Measurements from ENCODE around the gene COX6A2.

Gene COX6A2

GRCh38 chr16:31428279-31428597, at the start of gene COX6A2:
COX6A2 (minus strand) TSS chr16:31428360; CDS start chr16:31428325, 35 bp downstream.
- Mint-ChIP-seq H3K36me3 (ENCODE audit: low read depth) (peaks cover 1% of the 10 kb centered on the region), H3K27ac (peak within 1 kb of the TSS; percentile 55), H3K9me3 (peaks cover 5% of the 10 kb centered on the region), H3K4me3 (peak within 1 kb of the TSS; percentile 51), H3K4me1 (ENCODE audit: low read depth) (peaks cover 16% of the 10 kb centered on the region), H3K27me3 (ENCODE audit: low read depth) (peaks cover 4% of the 10 kb centered on the region)

DNA sequence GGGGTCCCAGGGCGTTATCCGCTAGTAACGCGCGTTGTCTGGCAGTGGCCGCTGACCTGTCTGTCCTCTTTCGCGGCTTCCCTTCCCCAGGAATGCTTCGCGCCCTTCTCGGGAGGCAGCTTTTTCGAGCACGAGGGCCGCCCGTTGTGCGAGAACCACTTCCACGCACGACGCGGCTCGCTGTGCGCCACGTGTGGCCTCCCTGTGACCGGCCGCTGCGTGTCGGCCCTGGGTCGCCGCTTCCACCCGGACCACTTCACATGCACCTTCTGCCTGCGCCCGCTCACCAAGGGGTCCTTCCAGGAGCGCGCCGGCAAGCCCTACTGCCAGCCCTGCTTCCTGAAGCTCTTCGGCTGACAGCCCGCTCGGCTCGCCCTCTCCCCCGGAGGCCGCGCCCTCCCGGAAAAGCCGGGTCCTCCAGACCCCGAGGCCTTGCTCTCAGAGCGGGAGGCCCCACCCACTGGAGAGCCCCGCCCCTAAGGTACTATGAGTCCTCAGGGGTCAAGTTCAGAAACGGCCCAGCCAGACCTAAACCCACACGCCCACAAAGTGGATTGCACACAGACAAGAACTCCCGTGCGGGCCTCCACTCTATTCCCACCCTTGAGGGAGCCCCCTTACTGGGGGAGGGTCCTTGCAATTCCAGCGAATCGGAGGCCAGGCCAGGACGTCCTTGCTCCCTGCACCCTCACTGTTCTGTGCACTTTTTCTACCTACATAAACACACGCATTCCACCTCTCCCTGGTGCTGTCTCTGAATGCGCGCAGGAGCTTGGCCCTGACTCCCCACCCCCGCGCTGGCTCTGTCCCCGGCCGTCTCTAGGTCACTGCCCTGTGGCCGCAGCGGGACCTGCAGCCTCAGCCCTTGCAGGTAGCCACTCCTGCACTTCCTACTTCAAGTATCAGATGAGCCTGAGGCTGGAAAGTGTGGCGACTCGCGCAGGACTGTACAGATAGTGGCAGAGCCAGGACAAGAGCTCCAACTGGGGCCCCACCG, 49.4 kb upstream of the COX6A2 start:
- Mint-ChIP-seq H3K36me3 (ENCODE audit: low read depth) (no peaks in the 10 kb centered on the region), H3K9me3 (no peaks in the 10 kb centered on the region), H3K4me3 (peak overlapping the region; percentile 69), H3K27me3 (ENCODE audit: low read depth) (peaks cover 55% of the 10 kb centered on the region), H3K4me1 (ENCODE audit: low read depth) (peaks cover 15% of the 10 kb centered on the region), H3K27ac (peak overlapping the region; percentile 15)

- Mint-ChIP-seq H3K9me3 (no peaks in the 10 kb centered on the region), H3K27me3 (ENCODE audit: low read depth) (peaks cover 56% of the 10 kb centered on the region)
Observed at GRCh38 chr16:31476303-31477219, 48.4 kb upstream of the COX6A2 start.

GRCh38 chr16:31475946-31476302, 47.8 kb upstream of the COX6A2 start:
- Mint-ChIP-seq H3K4me3 (peak overlapping the region; percentile 78), H3K4me1 (ENCODE audit: low read depth) (peaks cover 20% of the 10 kb centered on the region), H3K27ac (peak overlapping the region; percentile 41), H3K27me3 (ENCODE audit: low read depth) (peaks cover 62% of the 10 kb centered on the region), H3K9me3 (no peaks in the 10 kb centered on the region), H3K36me3 (ENCODE audit: low read depth) (no peaks in the 10 kb centered on the region)

More at GRCh38 chr16:31476303-31477219, 48.4 kb upstream of the COX6A2 start:
- Mint-ChIP-seq H3K4me1 (ENCODE audit: low read depth) (peaks cover 17% of the 10 kb centered on the region), H3K4me3 (peak overlapping the region; percentile 78), H3K27ac (peak overlapping the region; percentile 41), H3K36me3 (ENCODE audit: low read depth) (no peaks in the 10 kb centered on the region)

GRCh38 chr16:31474773-31475738, 46.9 kb upstream of the COX6A2 start:
- H3K4me3 Mint-ChIP-seq, result no peak overlapping the region
- H3K9me3 Mint-ChIP-seq, result no peaks in the 10 kb centered on the region
- H3K27me3 Mint-ChIP-seq (ENCODE audit: low read depth), result peaks cover 62% of the 10 kb centered on the region

DNA sequence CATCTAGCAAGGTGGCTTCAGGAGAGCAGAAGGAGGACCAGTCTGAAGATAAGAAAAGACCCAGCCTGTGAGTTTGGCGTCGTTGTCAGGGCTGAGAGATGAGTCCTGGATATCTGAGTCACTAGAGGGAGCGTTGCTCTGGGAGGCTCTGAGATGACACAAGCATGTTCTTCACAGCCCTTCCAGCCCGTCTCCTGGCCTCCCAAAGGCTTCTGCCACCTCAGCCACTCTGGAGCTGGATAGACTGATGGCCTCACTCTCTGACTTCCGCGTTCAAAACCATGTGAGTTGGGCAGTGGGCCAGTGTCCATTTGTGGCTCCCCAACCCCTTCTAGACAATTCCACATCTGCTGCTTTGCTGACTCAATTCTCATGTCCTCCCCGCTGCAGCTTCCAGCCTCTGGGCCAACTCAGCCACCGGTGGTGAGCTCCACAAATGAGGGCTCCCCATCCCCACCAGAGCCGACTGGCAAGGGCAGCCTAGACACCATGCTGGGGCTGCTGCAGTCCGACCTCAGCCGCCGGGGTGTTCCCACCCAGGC, 46.1 kb upstream of the COX6A2 start:
- Mint-ChIP-seq H3K4me3 (no peak overlapping the region), H3K27ac (no peak overlapping the region), H3K9me3 (no peaks in the 10 kb centered on the region), H3K27me3 (ENCODE audit: low read depth) (peaks cover 62% of the 10 kb centered on the region), H3K4me1 (ENCODE audit: low read depth) (peaks cover 20% of the 10 kb centered on the region), H3K36me3 (ENCODE audit: low read depth) (no peaks in the 10 kb centered on the region)

More at GRCh38 chr16:31474773-31475738, 46.9 kb upstream of the COX6A2 start:
- H3K4me1 Mint-ChIP-seq (ENCODE audit: low read depth), result peaks cover 20% of the 10 kb centered on the region
- H3K36me3 Mint-ChIP-seq (ENCODE audit: low read depth), result no peaks in the 10 kb centered on the region
- H3K27ac Mint-ChIP-seq, result no peak overlapping the region

DNA sequence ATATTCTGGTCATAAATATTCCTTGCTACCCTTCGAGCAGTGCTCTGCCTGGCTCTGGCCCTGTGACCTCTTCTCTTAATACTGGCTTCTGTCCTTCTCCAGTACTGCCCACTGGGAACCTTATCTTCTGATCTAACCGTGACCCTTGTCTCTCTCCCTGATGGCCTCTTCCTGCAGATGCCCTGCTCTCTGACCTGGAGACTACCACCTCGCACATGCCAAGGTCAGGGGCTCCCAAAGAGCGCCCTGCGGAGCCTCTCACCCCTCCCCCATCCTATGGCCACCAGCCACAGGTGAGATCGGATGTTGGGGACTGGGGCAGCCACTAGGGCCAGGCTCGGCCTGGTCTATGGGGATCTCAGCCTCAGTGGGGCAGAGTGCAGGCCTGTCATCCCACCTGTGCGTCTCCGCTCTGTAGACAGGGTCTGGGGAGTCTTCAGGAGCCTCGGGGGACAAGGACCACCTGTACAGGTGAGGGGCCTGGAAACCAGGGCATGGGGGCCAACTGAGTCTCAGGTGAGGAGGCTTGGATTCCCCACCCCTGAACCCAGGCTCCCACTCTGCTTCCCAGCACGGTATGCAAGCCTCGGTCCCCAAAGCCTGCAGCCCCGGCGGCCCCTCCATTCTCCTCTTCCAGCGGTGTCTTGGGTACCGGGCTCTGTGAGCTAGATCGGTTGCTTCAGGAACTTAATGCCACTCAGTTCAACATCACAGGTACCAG, 45.3 kb upstream of the COX6A2 start:
- no peaks in the 10 kb centered on the region for H3K36me3 Mint-ChIP-seq (ENCODE audit: low read depth)
- H3K9me3 Mint-ChIP-seq, result no peaks in the 10 kb centered on the region
- H3K4me3 Mint-ChIP-seq, result no peak overlapping the region
- peaks cover 58% of the 10 kb centered on the region for H3K27me3 Mint-ChIP-seq (ENCODE audit: low read depth)
- peaks cover 18% of the 10 kb centered on the region for H3K4me1 Mint-ChIP-seq (ENCODE audit: low read depth)
- H3K27ac Mint-ChIP-seq, result no peak overlapping the region

- Mint-ChIP-seq H3K27ac (no peak overlapping the region), H3K36me3 (ENCODE audit: low read depth) (no peaks in the 10 kb centered on the region), H3K27me3 (ENCODE audit: low read depth) (peaks cover 53% of the 10 kb centered on the region), H3K4me1 (ENCODE audit: low read depth) (peaks cover 16% of the 10 kb centered on the region), H3K4me3 (peak overlapping the region; percentile 72), H3K9me3 (no peaks in the 10 kb centered on the region)
Observed at GRCh38 chr16:31472709-31473203, 44.6 kb upstream of the COX6A2 start.

DNA sequence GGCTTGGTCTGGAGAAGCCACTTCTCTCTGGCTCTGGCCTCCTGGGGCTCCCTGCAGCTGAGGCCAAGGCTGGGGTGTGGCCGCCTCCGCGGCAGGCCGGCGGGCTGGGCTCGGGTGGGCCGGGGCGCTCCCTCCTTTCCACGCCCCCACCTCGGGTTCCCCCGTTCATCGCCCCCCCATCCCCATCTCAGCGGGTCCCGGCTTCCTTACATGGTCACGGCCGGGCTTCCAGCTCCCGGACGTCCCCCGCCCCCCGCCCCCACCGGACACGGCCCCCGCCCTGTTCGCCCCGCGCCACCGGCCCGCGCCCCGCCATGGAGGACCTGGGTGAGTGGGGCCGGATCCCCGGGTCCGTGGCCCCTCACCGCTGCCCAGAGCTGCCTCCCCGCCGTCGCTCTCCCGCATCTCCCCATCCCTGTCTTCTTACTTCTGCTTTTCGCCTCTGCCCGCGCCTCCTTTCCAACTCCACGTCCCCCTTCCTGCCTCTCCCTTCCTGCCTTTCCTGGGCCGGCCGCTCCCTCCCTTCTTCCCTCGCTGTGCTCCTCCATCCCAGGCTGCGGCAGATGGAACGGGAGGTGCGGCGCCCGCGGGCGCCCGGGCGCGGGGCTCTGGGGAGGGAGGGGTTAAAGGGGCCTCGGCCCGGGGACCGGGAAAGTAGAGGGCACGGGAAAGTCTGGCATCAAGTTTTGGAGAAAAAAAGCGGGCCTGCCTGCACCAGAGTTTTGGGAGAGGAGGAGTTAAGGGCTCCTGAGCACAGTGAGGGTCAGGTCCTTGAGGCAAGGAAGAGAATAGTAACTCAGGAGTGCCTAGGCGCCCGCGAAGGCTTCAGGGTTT, 43.9 kb upstream of the COX6A2 start, which contains the start of gene TGFB1I1:
Gene TGFB1I1, plus strand, starts transcription at position 278 of the 834 bp plus-strand sequence. Its CDS starts 37 bp downstream, at position 315.
- no peak within 1 kb of the TSS for H3K27ac Mint-ChIP-seq
- no peaks in the 10 kb centered on the region for H3K9me3 Mint-ChIP-seq
- peak within 1 kb of the TSS; percentile 72 for H3K4me3 Mint-ChIP-seq
- peaks cover 3% of the 10 kb centered on the region for H3K36me3 Mint-ChIP-seq (ENCODE audit: low read depth)
- H3K4me1 Mint-ChIP-seq (ENCODE audit: low read depth), result peaks cover 22% of the 10 kb centered on the region
- H3K27me3 Mint-ChIP-seq (ENCODE audit: low read depth), result peaks cover 53% of the 10 kb centered on the region

DNA sequence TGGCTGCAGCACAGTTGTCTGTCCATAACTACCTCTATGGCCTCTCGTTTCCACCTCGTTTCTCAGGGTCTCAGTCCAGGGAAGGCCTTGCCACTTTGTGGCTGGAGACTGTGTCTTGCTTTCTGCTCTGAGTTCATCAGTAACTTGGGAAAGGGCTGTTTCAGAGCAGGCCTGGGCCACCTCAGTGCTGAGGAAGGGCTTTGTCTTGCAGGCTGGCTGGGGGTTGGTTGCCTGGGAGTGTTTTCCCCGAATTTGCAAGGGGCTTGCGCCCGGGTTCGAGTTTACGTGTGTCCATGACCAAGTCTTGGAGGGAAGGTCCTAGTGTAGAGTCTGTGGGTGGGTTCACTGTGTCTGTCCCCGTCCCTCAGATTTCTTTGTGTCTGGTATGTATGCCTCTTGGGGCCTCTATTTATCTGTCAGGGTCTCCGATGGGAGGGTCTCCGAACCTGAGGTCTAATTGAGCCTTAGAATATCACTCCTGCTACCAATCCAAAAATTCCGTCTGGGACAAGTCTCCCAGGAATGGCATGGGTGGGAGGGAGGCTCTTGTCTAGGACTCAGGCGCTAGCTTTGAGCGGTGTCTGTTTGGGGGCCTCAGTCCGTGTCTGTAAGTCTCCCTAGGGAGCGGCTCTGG, 43.2 kb upstream of the COX6A2 start:
- Mint-ChIP-seq H3K9me3 (no peaks in the 10 kb centered on the region), H3K27ac (no peak overlapping the region), H3K36me3 (ENCODE audit: low read depth) (peaks cover 7% of the 10 kb centered on the region)

GRCh38 chr16:31470615-31471014, 42.5 kb upstream of the COX6A2 start:
- Mint-ChIP-seq H3K9me3 (no peaks in the 10 kb centered on the region), H3K36me3 (ENCODE audit: low read depth) (peaks cover 9% of the 10 kb centered on the region), H3K27me3 (ENCODE audit: low read depth) (peaks cover 44% of the 10 kb centered on the region), H3K27ac (no peak overlapping the region), H3K4me3 (no peak overlapping the region), H3K4me1 (ENCODE audit: low read depth) (peaks cover 18% of the 10 kb centered on the region)

More for the DNA sequence above, 43.2 kb upstream of the COX6A2 start:
- H3K4me3 Mint-ChIP-seq, result peak overlapping the region; percentile 26
- peaks cover 22% of the 10 kb centered on the region for H3K4me1 Mint-ChIP-seq (ENCODE audit: low read depth)
- H3K27me3 Mint-ChIP-seq (ENCODE audit: low read depth), result peaks cover 48% of the 10 kb centered on the region

DNA sequence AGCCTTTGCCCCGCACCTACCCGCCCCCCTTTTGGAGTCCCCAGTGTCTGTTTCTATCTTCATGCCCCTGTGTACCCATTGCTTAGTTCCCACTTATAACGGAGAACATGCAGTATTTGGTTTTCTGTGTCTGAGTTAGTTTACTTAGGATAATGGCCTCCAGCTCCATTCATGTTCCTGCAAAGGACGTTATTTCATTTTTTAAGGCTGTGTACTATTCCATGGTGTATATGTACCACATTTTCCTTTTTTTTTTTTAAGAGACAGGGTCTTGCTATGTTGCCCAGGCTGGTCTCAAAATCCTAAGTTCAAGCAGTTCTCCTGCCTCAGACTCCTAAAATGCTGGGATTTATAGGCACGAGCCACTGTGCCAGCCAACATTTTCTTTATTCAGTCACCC, 39.7 kb upstream of the COX6A2 start:
- H3K27ac Mint-ChIP-seq, result no peak overlapping the region
- no peak overlapping the region for H3K4me3 Mint-ChIP-seq

More for the DNA sequence above, 39.7 kb upstream of the COX6A2 start:
- peaks cover 18% of the 10 kb centered on the region for H3K4me1 Mint-ChIP-seq (ENCODE audit: low read depth)
- no peaks in the 10 kb centered on the region for H3K9me3 Mint-ChIP-seq
- H3K27me3 Mint-ChIP-seq (ENCODE audit: low read depth), result peaks cover 22% of the 10 kb centered on the region
- peaks cover 21% of the 10 kb centered on the region for H3K36me3 Mint-ChIP-seq (ENCODE audit: low read depth)

All from T-helper 1 cell treated with Interleukin-12 subunit alpha and Interleukin-12 subunit beta and Interleukin-4 antibody, amounts not matched to agents 30 μg/mL and 1 μg/mL, for 36 hours (primary cell).